Glutamatergic neuron (in vitro differentiated cells): Measurements from ENCODE around the gene KCNMA1. TPM values are rescaled to one million over a fixed set of nuclear protein-coding genes. Genes with fewer than 3 reads are reported as not detected.

ENCODE experiments used
- DNase-seq: peaks from one replicate; pipeline ENCODE4 v3.0.0; 2022
- H3K27ac Mint-ChIP-seq: one replicate; pipeline ENCODE4 v1.8.0; 2020; ENCODE audit warnings: mild to moderate bottlenecking, mixed read lengths, inconsistent platforms; ENCODE audit not compliant: unreplicated experiment
- H3K27me3 Mint-ChIP-seq: one replicate; pipeline ENCODE4 v1.8.0; 2020; ENCODE audit warnings: mild to moderate bottlenecking, moderate library complexity, mixed read lengths, inconsistent platforms; ENCODE audit not compliant: unreplicated experiment
- H3K36me3 Mint-ChIP-seq: one replicate; pipeline ENCODE4 v1.8.0; 2020; ENCODE audit warnings: mild to moderate bottlenecking, mixed read lengths, inconsistent platforms; ENCODE audit not compliant: unreplicated experiment
- H3K4me1 Mint-ChIP-seq: one replicate; pipeline ENCODE4 v1.8.0; 2020; ENCODE audit warnings: mild to moderate bottlenecking, low read depth, mixed read lengths, inconsistent platforms; ENCODE audit not compliant: unreplicated experiment
- H3K4me3 Mint-ChIP-seq: one replicate; pipeline ENCODE4 v1.8.0; 2020; ENCODE audit warnings: mild to moderate bottlenecking, mixed read lengths, inconsistent platforms; ENCODE audit not compliant: unreplicated experiment
- H3K9me3 Mint-ChIP-seq: one replicate; pipeline ENCODE4 v1.8.0; 2020; ENCODE audit warnings: mild to moderate bottlenecking, moderate library complexity, mixed read lengths, inconsistent platforms; ENCODE audit not compliant: unreplicated experiment
- total RNA-seq: library from RNA; stranded (reverse); fragmentation: NEBNext Ultra II Directional; extraction: Animal tissue kit (Norgen Biotek cat#: 25700); gene quantifications from one replicate; pipeline ENCODE4 v1.2.1, GENCODE V29; 2021; ENCODE audit not compliant: unreplicated experiment
- TF ChIP-seq, protein P1 (sequence below): fragments of 200-600 bp; sonication (generic); IDR thresholded peaks from one replicate; pipeline ENCODE4 v1.5.0; 2021; ENCODE audit not compliant: partially characterized antibody, unreplicated experiment

KCNMA1 gene
- total RNA-seq, 1 donor from 2014 or later, result 3.2 TPM

DNA sequence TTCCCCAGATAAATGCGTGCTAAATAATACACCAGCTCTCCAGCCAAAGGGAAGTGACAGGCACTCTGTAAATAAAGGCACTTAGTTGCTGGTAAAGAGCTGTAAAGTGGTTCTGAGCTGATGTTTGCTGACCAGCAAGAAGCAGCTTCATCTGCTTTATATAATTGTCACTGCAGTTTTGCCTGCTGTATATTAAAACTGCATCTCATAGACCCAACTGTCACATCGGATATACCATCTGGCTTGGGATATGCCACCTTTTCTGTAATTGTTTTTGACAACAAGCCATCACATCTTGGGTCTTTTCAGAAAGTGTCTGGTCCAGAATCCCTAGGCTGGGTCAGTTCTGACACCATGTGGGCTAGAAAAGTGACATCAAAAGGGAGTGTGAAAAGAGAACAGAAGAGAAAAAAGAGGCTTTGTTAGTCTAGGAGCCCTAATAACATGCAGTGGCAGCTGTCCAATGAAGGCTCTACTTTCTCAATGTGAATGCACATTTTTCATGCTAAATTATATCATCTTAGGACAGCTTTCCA, 697.6 kb downstream of the KCNMA1 start:
- TF ChIP-seq, protein P1, sequence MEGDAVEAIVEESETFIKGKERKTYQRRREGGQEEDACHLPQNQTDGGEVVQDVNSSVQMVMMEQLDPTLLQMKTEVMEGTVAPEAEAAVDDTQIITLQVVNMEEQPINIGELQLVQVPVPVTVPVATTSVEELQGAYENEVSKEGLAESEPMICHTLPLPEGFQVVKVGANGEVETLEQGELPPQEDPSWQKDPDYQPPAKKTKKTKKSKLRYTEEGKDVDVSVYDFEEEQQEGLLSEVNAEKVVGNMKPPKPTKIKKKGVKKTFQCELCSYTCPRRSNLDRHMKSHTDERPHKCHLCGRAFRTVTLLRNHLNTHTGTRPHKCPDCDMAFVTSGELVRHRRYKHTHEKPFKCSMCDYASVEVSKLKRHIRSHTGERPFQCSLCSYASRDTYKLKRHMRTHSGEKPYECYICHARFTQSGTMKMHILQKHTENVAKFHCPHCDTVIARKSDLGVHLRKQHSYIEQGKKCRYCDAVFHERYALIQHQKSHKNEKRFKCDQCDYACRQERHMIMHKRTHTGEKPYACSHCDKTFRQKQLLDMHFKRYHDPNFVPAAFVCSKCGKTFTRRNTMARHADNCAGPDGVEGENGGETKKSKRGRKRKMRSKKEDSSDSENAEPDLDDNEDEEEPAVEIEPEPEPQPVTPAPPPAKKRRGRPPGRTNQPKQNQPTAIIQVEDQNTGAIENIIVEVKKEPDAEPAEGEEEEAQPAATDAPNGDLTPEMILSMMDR, result no peak
- no peak for DNase-seq
- no peaks in the 10 kb centered on the region for H3K4me1 Mint-ChIP-seq
- no peak overlapping the region for H3K4me3 Mint-ChIP-seq
- H3K27me3 Mint-ChIP-seq, result peaks cover 2% of the 10 kb centered on the region
- no peaks in the 10 kb centered on the region for H3K9me3 Mint-ChIP-seq
- H3K27ac Mint-ChIP-seq, result no peak overlapping the region
- no peaks in the 10 kb centered on the region for H3K36me3 Mint-ChIP-seq

DNA sequence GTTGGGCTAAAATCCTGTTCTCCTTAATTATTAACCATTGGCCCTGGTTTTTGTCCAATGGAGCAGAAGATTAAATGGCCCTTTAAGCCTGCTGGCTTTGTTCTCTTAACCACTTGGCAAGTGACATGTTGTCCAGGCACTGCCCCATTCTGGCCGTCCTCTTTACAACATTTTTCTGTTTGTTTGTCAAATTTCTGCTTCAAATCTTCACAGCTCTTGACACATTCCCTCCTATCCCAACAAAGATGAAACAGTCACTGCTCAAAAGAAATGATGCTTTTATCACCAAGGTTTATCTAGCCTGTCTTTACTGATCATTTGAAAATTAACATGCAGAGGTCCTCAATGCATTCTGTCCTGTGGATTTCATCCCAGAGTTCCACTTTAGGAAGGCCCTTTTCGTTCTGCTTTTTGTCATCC, 700.4 kb downstream of the KCNMA1 start:
- no peaks in the 10 kb centered on the region for H3K36me3 Mint-ChIP-seq
- H3K27ac Mint-ChIP-seq, result no peak overlapping the region
- H3K4me3 Mint-ChIP-seq, result no peak overlapping the region
- DNase-seq, result no peak
- H3K4me1 Mint-ChIP-seq, result no peaks in the 10 kb centered on the region
- H3K9me3 Mint-ChIP-seq, result no peaks in the 10 kb centered on the region
- H3K27me3 Mint-ChIP-seq, result peaks cover 2% of the 10 kb centered on the region
- TF ChIP-seq, protein P1, result no peak

DNA sequence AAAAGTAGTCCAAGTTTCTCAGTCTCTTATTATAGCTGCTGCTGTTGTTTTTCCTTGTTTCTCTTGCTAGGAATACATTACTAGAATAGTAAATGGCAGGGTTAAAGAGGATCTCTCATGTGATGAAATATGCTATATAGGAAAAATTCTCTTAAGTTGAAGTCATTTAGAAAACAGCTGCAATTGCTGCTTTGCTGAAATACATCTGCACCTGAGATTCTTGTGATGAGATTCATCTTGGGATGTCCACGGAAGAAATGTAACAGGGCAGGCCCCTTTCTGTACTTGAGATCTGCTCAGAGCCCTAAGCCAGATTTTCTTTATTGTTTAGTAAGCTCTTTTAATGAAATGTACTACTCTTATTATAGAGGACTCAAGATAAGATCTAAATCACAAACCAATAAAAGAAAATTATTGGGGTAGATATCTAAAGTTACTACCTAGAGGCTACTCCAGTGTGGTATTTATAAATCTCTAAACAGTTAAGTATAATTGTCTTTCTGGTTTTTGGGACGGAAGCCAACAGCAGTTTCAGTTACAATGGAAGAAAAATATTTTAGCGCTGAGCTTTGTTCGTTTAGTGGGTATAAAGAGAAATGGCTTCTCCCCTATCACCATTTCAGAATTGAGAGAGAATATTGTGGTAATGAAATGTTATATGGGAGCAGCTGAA, 701.5 kb downstream of the KCNMA1 start:
- no peaks in the 10 kb centered on the region for H3K36me3 Mint-ChIP-seq
- H3K4me1 Mint-ChIP-seq, result no peaks in the 10 kb centered on the region
- DNase-seq, result no peak
- no peaks in the 10 kb centered on the region for H3K9me3 Mint-ChIP-seq
- H3K27ac Mint-ChIP-seq, result no peak overlapping the region
- TF ChIP-seq, protein P1, result no peak
- H3K27me3 Mint-ChIP-seq, result peaks cover 2% of the 10 kb centered on the region
- no peak overlapping the region for H3K4me3 Mint-ChIP-seq

DNA sequence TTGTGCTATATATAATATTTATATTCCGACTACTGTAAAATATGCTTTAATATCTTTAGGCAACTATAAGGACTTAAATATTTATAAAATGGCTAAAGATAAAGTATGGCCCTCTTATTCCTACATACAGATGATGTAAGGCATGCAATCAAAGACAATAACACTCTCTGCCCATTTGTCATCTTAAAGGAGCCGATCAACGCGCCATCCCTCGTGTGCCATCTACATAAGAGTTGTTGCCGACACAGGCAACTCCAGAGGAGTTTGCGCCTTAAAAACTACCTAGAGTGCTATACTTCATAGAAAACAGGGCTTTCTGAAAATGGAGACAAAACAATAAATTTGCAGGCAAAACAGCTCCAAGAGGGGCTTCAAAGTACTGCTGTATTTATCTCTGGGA, 709.0 kb downstream of the KCNMA1 start:
- Mint-ChIP-seq H3K9me3 (no peaks in the 10 kb centered on the region), H3K36me3 (no peaks in the 10 kb centered on the region), H3K4me1 (no peaks in the 10 kb centered on the region), H3K27me3 (no peaks in the 10 kb centered on the region), H3K4me3 (no peak overlapping the region), H3K27ac (no peak overlapping the region)
- TF ChIP-seq, protein P1, result no peak
- DNase-seq, result no peak

DNA sequence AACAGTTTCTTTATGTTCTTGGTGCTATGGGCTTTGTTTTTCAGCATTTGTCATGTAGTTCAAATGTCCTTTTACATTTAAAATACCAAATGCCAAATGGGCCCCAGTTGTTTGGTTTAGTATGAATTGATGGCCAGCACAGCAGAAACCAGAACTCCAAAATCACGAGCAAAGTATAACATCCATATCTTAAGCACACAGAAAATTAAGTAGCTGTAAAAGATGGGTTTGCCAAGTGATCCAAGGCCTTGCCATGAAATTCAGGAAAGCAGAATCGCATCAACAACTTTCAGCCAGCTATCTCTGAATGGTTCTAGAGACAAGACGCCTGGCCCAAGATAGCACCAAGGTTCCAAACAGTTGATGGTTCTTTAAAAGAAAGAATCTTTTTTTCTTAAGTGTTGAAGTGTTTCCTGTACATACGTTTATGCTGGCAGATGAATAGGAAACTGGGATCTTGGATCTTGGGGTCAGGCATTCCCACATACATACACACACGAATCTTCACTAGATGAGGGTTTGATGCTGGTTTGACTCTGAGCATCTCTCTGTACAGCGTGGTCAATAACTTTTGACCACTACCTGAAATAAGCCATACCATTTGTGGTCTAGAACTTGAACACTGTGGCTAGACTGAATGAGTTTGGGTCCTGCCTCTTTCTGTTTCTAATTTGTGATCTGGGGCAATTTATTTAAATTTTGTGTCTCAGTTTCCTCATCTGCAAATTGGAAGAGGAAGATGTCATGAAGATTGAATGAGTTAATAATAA, 711.8 kb downstream of the KCNMA1 start:
- TF ChIP-seq, protein P1, result no peak
- H3K27ac Mint-ChIP-seq, result no peak overlapping the region
- H3K9me3 Mint-ChIP-seq, result no peaks in the 10 kb centered on the region
- H3K4me1 Mint-ChIP-seq, result no peaks in the 10 kb centered on the region
- H3K27me3 Mint-ChIP-seq, result no peaks in the 10 kb centered on the region
- no peak for DNase-seq
- no peaks in the 10 kb centered on the region for H3K36me3 Mint-ChIP-seq
- no peak overlapping the region for H3K4me3 Mint-ChIP-seq
